HG03175 (cell line): ENCODE results near the gene FIGN.

Experiments used
- ATAC-seq: cut with Tn5 transposase; IDR thresholded peaks from one replicate; pipeline ENCODE4 v1.9.1; 2021; ENCODE audit warnings: mild to moderate bottlenecking, moderate library complexity; ENCODE audit not compliant: unreplicated experiment

FIGN gene

GRCh38 chr2:163667064-163667887 lies 68.5 kb downstream of the FIGN start:
- no peak for ATAC-seq

DNA sequence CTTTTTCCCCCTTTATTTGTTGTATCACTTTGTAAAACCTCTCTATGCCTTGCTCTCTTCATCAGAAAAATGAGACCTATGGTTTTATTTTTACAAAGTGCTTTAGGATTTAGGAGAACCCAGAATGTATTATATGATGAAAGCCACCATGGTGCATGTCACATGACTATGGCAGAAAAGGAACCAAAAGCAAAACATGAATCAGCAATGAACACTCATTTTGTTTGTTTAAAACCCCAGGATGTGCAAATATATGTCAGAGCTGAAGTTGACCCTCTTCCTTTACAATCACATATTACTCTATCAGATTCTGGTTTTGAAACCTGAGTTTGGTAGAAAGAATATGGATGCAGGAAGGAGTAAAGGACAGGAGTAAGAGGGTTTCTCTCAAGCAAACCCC lies 70.0 kb downstream of the FIGN start:
- no peak for ATAC-seq

GRCh38 chr2:163665051-163665450 lies 70.8 kb downstream of the FIGN start:
- ATAC-seq: no peak

GRCh38 chr2:163664610-163665009 lies 71.2 kb downstream of the FIGN start:
- no peak for ATAC-seq

DNA sequence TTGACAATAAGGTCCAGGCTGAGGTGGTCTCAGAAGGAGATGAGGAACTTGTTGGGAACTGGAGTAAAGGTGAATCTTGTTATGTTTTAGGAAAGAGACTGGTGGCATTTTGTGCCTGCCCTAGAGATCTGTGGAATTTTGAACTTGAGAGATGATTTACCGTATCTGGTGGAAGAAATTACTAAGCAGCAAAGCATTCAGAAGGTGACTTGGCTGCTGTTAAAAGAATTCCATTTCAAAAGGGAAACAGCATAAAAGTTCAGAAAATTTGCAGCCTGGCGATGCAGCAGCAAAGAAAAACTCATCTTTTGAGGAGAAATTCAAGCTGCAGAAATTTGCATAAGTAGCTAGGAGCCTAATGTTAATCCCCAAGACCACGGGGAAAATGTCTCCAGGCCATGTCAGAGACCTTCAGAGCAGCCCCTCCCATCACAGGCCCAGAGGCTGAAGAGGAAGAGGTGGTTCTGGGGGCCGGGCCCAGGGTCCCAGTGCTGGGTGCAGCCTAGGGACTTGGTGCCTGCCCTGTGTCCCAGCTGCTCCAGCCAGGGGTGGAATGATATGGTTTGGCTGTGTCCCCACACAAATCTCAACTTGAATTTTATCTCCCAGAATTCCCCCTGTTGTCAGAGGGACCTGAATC lies 73.5 kb downstream of the FIGN start:
- ATAC-seq: no peak

GRCh38 chr2:163659224-163659623 lies 76.6 kb downstream of the FIGN start:
- ATAC-seq: no peak

DNA sequence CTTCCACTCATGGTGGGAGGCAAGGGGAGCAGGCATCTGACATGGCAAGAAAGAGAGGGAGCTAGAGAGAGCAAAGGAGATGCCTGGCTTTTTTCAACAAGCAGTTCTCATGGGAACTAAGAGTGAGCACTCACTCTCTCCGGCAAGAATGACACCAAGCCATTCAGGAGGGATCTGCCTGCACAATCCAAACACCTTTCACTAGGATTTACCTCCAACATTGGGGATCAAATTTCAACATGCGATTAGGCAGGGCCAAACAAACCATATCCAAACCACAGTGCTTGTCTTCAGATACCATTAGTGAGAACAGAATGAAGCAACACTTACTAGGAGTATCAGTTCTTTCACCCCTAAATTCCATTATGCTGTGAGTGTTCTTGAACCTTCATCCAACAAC lies 77.3 kb downstream of the FIGN start:
- ATAC-seq: no peak

- no peak for ATAC-seq
Measured at GRCh38 chr2:163657281-163657656, 78.5 kb downstream of the FIGN start.

- ATAC-seq: no peak
Measured at GRCh38 chr2:163656622-163657280, 79.1 kb downstream of the FIGN start.

- no peak for ATAC-seq
Measured at GRCh38 chr2:163655667-163656066, 80.1 kb downstream of the FIGN start.

DNA sequence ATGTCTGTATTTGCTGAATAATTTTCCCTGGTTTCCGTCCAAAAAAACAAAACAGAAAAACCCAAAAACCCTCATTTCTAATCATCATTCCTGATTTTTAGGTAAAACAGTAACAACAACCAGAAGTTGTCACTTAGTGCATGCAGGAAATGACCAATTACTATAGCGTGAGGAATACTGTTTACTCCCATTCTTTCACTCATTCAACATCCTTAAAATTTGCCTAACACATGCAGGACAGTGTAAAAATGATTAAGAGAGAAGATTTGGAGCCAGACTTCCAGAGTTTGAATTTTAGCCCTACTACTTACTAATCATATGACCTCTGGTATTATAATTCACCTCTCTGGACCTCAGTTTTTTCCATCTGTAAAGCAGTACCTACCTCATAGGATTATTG lies 83.1 kb downstream of the FIGN start:
- no peak for ATAC-seq

DNA sequence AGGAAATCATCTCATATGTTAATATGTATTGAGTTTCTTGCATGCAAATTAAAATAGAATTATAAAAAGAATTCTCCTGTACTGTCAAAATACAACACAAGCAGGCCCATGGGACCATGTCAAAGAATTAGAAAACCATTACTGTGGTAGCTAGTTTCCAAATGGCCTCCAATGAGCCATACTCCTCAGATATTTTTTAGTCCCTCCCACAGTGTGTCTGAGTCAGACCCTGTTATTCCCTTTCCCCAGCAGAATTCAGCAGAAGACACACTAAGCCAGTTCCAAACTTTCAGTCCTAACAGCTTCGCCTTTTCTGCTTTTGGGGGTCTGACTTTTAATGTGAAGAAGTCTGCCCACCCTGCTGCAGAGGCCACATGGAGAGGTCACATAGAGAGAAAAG lies 86.7 kb downstream of the FIGN start:
- ATAC-seq: no peak

GRCh38 chr2:163647300-163647699 lies 88.5 kb downstream of the FIGN start:
- ATAC-seq: no peak

GRCh38 chr2:163646687-163647086 lies 89.1 kb downstream of the FIGN start:
- no peak for ATAC-seq

DNA sequence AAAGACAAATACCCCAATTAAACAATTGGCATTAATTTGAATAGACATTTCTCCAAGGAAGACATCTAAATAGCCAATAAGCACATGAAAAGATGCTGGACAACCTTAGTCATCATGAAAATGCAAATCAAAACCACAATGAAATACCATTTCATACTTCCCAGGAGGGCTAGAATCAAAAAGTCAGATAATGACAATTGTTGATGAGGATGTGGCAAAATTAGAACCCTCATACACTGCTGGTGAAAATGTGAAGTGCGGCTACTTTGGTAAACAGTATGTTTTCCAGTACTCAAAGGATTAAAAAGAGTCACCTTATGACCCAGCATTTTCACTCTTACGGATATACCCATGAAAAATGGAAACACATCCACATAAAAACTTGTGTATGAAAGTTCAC lies 91.6 kb downstream of the FIGN start:
- no peak for ATAC-seq

DNA sequence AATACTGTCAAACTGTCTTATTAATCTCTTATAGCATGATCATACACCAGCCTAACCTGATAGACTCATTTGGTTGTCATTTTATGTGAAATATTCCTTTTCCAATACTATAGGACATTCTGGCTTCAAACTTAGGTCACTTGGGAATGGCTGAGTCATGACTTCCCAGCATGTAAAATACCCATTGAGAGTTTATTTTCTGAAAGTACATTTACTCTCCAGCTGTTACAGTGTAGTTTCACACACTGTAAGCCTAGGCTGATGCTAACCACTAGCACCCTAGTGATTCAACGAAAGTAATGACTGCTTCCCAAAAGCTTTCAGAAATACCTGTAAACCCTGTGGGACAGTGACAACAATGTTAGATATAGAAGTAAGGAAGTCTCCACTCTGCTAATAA lies 93.8 kb downstream of the FIGN start:
- no peak for ATAC-seq

GRCh38 chr2:163640542-163641193 lies 95.1 kb downstream of the FIGN start:
- no peak for ATAC-seq

- no peak for ATAC-seq
Measured at GRCh38 chr2:163637871-163638270, 97.9 kb downstream of the FIGN start.

GRCh38 chr2:163633291-163633690 lies 102.5 kb downstream of the FIGN start:
- no peak for ATAC-seq

- no peak for ATAC-seq
Measured at GRCh38 chr2:163630836-163631235, 105.0 kb downstream of the FIGN start.

DNA sequence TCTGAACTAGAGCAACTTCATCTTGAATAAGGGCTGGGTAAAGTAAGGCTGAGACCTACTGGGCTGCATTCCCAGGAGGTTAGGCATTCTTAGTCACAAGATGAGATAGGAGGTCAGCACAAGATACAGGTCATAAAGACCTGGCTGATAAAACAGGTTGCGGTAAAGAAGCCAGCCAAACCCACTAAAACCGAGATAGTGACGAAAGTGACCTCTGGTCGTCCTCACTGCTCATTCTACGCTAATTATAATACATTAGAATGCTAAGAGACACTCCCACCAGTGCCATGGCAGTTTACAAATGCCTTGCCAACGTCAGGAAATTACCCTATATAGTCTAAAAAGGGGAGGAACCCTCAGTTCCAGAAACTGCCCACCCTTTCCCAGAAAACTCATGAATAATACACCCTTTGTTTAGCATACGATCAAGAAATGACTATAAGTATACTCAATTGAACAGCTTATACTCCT lies 109.1 kb downstream of the FIGN start:
- ATAC-seq: no peak
